MCF 10A (cell line): ENCODE data around the gene PRKCZ. TPM values are rescaled to one million over a fixed set of nuclear protein-coding genes. Genes with fewer than 3 reads are reported as not detected.

Source experiments
- BruUV-seq: library from RNA; stranded (reverse); fragments of 400-500 nt; replicated peaks from 2 replicates; lab custom pipeline; 2021; lab: Mats Ljungman, UMichigan
- CTCF ChIA-PET: fragments of 300-600 bp; sonication (Branson Sonifier 250); formaldehyde crosslinking; extraction: SDS; loops from one replicate; lab custom pipeline; 2021; ENCODE audit warnings: antibody characterized with exemption, inconsistent platforms; lab: Yijun Ruan, JAX
- POLR2A ChIA-PET: fragments of 300-600, 350-650 bp; sonication (Branson Sonifier 250); formaldehyde crosslinking; extraction: SDS; loops from one replicate; lab custom pipeline; 2020; ENCODE audit warnings: antibody characterized with exemption, inconsistent platforms; lab: Yijun Ruan, JAX
- DNase-seq: peaks from one replicate; pipeline ENCODE4 v3.0.0-alpha.2; 2018; ENCODE audit not compliant: unreplicated experiment
- H3K27ac Mint-ChIP-seq: one replicate; pipeline ENCODE4 v1.8.0; 2022; ENCODE audit warnings: mild to moderate bottlenecking, low read depth, mixed read lengths; ENCODE audit not compliant: unreplicated experiment
- H3K27me3 Mint-ChIP-seq: one replicate; pipeline ENCODE4 v1.8.0; 2022; ENCODE audit warnings: mixed read lengths; ENCODE audit not compliant: insufficient read depth, unreplicated experiment
- H3K36me3 Mint-ChIP-seq: one replicate; pipeline ENCODE4 v1.8.0; 2022; ENCODE audit warnings: mild to moderate bottlenecking, moderate library complexity, mixed read lengths; ENCODE audit not compliant: insufficient read depth, unreplicated experiment
- H3K4me1 Mint-ChIP-seq: one replicate; pipeline ENCODE4 v1.8.0; 2022; ENCODE audit warnings: mixed read lengths; ENCODE audit not compliant: insufficient read depth, unreplicated experiment
- H3K4me3 Mint-ChIP-seq: one replicate; pipeline ENCODE4 v1.8.0; 2022; ENCODE audit warnings: mild to moderate bottlenecking, moderate library complexity, mixed read lengths; ENCODE audit not compliant: unreplicated experiment
- H3K9me3 Mint-ChIP-seq: one replicate; pipeline ENCODE4 v1.8.0; 2022; ENCODE audit warnings: mixed read lengths; ENCODE audit not compliant: unreplicated experiment
- CTCF ChIP-seq: fragments of 200-600 bp; IDR thresholded peaks from one replicate; pipeline ENCODE4 v1.8.0; 2022; ENCODE audit warnings: antibody characterized with exemption, mild to moderate bottlenecking; ENCODE audit not compliant: unreplicated experiment
- intact Hi-C: fragments of 100-400 bp; cut with micrococcal nuclease; formaldehyde crosslinking; loops from 2 replicates; pipeline ENCODE4 v1.14.1; 2022
- total RNA-seq: library from RNA; stranded (reverse); gene quantifications from 2 replicates; pipeline ENCODE4 v1.2.3, GENCODE V29; 2022

The PRKCZ gene
- total RNA-seq, 1 experiment from 2014 or later = 24.9 TPM

GRCh38 chr1:2180297-2181245, 130.4 kb downstream of the PRKCZ start:
- intact Hi-C loops = no loop called here
- ChIA-PET POLR2A (no interaction called here), CTCF (no interaction called here)
- Mint-ChIP-seq H3K4me3 (no peak overlapping the region), H3K9me3 (no peaks in the 10 kb centered on the region), H3K36me3 (no peaks in the 10 kb centered on the region), H3K27ac (no peak overlapping the region), H3K27me3 (no peaks in the 10 kb centered on the region), H3K4me1 (no peaks in the 10 kb centered on the region)
- no peak for DNase-seq
- BruUV-seq = no TSS peak
- TF ChIP-seq CTCF = no peak

GRCh38 chr1:2181271-2181670, 131.1 kb downstream of the PRKCZ start:
- Mint-ChIP-seq H3K4me1 (no peaks in the 10 kb centered on the region), H3K36me3 (no peaks in the 10 kb centered on the region), H3K27me3 (no peaks in the 10 kb centered on the region), H3K9me3 (no peaks in the 10 kb centered on the region), H3K4me3 (no peak overlapping the region), H3K27ac (no peak overlapping the region)
- DNase-seq = no peak
- TF ChIP-seq CTCF = no peak
- ChIA-PET CTCF (no interaction called here), POLR2A (no interaction called here)
- intact Hi-C loops = no loop called here
- no TSS peak for BruUV-seq

- no TSS peak for BruUV-seq
- H3K27me3 Mint-ChIP-seq = no peaks in the 10 kb centered on the region
- no peaks in the 10 kb centered on the region for H3K4me1 Mint-ChIP-seq
- ChIA-PET CTCF (interaction anchor here (3.1 kb wide), 1 partner anchor 7 kb away, joined by 17 read pairs; no protein-coding TSS in a partner anchor), POLR2A (no interaction called here)
- intact Hi-C loops = no loop called here
- H3K36me3 Mint-ChIP-seq = no peaks in the 10 kb centered on the region
- no peak for DNase-seq
- no peak overlapping the region for H3K4me3 Mint-ChIP-seq
- no peak overlapping the region for H3K27ac Mint-ChIP-seq
- H3K9me3 Mint-ChIP-seq = no peaks in the 10 kb centered on the region
- no peak for TF ChIP-seq CTCF
These were observed 131.5 kb downstream of the PRKCZ start for GRCh38 chr1:2181752-2182151.

GRCh38 chr1:2182376-2182775, 132.2 kb downstream of the PRKCZ start:
- no peaks in the 10 kb centered on the region for H3K27me3 Mint-ChIP-seq
- BruUV-seq = no TSS peak
- ChIA-PET CTCF (interaction anchor here (3.1 kb wide), 1 partner anchor 8 kb away, joined by 17 read pairs; no protein-coding TSS in a partner anchor), POLR2A (no interaction called here)
- no peak overlapping the region for H3K4me3 Mint-ChIP-seq
- no peak overlapping the region for H3K27ac Mint-ChIP-seq
- no peaks in the 10 kb centered on the region for H3K9me3 Mint-ChIP-seq
- no peak for TF ChIP-seq CTCF
- intact Hi-C loops = no loop called here
- H3K4me1 Mint-ChIP-seq = no peaks in the 10 kb centered on the region
- H3K36me3 Mint-ChIP-seq = no peaks in the 10 kb centered on the region
- DNase-seq = no peak
